GM10248 (cell line): ENCODE data around the gene ECI2.

ENCODE experiments used
- CTCF ChIA-PET: fragments of 300-600 bp; sonication (Branson Sonifier 250); formaldehyde crosslinking; extraction: SDS; loops from one replicate; lab custom pipeline; 2021; ENCODE audit warnings: antibody characterized with exemption; lab: Yijun Ruan, JAX
- POLR2A ChIA-PET: fragments of 350-650 bp; sonication (Branson Sonifier 250); formaldehyde crosslinking; extraction: SDS; loops from one replicate; lab custom pipeline; 2020; ENCODE audit warnings: antibody characterized with exemption; lab: Yijun Ruan, JAX
- DNase-seq: peaks from one replicate; pipeline ENCODE4 v3.0.0; 2012; ENCODE audit errors: extremely low spot score
- TF ChIP-seq, protein P1 (sequence below): IDR thresholded peaks from 2 replicates; pipeline ENCODE4 v1.5.1; 2012; ENCODE audit warnings: mild to moderate bottlenecking, low read depth; ENCODE audit errors: extremely low read depth, missing control alignments, control extremely low read depth

ECI2 gene

DNA sequence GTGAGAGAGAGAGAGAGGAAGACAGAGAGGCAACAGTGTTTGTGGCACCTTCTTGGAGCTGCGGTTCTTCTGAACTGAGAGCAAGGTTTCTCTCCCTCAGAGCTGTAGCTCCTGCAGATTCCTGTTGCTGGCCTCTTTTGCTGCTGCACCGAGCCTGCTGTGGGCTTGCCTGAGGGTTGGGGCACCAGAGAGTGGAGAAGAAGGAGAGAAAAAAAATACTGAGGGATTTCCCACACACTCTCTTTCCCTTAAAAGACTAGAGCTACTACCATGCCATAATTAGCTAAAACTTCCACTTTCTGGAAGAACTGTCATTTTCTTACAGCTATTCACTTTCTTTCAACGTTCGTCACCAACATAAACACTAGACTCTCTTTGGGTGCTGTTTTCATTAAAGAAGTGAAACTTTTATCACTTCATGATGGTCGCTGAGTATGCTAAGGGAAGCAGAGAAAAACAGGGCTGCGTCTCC lies 18.2 kb upstream of the ECI2 start:
- ChIA-PET CTCF (interaction anchor here (1.5 to 2.4 kb wide), 4 partner anchors 12 to 411 kb away, joined by 4 to 10 read pairs (median 8); no protein-coding TSS in a partner anchor), POLR2A (no interaction called here)
- no peak for DNase-seq
- TF ChIP-seq, protein P1, sequence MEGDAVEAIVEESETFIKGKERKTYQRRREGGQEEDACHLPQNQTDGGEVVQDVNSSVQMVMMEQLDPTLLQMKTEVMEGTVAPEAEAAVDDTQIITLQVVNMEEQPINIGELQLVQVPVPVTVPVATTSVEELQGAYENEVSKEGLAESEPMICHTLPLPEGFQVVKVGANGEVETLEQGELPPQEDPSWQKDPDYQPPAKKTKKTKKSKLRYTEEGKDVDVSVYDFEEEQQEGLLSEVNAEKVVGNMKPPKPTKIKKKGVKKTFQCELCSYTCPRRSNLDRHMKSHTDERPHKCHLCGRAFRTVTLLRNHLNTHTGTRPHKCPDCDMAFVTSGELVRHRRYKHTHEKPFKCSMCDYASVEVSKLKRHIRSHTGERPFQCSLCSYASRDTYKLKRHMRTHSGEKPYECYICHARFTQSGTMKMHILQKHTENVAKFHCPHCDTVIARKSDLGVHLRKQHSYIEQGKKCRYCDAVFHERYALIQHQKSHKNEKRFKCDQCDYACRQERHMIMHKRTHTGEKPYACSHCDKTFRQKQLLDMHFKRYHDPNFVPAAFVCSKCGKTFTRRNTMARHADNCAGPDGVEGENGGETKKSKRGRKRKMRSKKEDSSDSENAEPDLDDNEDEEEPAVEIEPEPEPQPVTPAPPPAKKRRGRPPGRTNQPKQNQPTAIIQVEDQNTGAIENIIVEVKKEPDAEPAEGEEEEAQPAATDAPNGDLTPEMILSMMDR = no peak

DNA sequence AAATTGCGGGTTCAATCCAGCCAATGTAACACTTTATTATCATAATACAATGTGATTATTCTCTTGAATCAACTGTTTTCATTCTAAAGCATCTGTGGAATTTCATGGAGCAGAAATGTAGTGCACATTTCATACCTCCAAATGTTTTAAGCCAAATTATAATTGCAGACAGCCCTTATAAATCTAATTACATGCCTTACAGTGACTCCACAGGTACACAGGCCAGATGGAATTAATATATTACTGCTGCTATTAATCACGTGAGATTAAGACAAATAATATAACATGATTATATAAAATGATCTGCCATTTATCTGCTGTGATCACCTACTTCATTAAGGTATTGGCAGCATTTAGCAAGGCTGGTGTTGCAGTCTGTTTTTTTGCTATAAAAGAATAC lies 9.7 kb upstream of the ECI2 start:
- TF ChIP-seq, protein P1 = no peak
- DNase-seq = no peak
- ChIA-PET CTCF (no interaction called here), POLR2A (no interaction called here)

DNA sequence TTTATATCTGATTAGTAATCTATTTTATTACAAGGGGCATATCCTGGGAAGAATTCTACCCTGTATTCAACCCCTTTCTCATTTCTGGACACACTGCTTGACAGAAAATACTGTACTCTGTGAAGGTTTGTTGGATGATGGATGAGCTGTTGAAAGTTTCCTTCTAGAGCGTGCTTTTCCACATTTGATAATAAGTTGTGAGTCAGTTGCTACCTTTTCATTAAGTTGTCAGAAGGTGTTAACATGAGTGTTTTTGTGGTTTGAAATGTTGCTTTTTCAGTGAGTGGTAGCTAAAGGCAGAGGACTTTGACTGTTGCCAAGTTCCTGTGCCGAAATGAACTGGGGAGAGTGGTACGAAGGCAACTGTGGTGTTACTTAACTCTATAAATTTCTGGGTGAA lies 3.9 kb upstream of the ECI2 start:
- no peak for DNase-seq
- ChIA-PET CTCF (interaction anchor here (0.9 kb wide), 1 partner anchor 16 kb away, joined by 3 read pairs; no protein-coding TSS in a partner anchor), POLR2A (no interaction called here)
- TF ChIP-seq, protein P1 = no peak

DNA sequence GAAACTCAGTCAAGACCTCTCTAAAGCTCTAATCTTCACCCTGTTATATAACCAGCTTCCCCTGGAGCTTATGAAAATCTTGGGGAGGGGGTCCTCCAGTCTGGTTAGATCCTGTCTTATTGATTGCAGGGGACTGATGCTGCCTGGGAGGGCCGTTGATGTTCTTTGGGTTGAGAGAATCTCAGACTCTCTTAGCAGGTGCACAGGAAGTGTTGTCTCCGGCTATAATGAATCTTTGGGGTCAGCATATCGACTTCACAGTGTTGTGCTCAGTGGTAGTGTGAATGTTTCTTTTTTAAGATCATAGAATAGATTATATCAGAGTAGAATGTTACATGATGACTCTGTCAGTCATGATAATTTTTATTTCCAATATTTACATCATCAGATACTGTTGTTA lies 2.8 kb upstream of the ECI2 start:
- POLR2A ChIA-PET = no interaction called here
- TF ChIP-seq, protein P1 = no peak
- no peak for DNase-seq
- CTCF ChIA-PET = interaction anchor here (0.9 to 1.5 kb wide), 4 partner anchors 15 to 45 kb away, joined by 3 to 9 read pairs (median 4); no protein-coding TSS in a partner anchor

DNA sequence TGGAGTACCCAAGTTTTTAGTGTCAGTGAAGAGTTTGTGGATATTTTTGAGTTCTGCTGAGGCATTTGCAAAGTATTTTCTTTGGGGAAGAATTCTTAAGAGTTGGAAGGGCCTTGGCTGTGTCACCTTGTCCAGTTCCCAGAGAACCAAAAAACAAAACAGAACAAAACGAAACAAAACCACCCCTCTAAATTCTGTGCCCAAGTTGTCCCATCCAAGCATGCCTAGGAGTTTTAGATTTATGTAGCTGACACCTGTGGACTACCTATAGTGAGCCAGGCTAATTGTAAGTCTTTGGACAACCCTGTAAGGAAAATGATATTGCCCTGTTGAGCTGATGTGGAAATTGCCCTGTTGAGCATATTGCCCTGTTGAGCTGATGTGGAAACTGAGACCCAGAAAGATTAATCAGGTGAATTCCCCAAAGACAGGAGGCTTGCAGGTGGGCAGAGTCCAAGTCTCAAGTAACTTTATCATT lies 1.0 kb upstream of the ECI2 start:
- CTCF ChIA-PET = interaction anchor here (1.2 to 2.7 kb wide), 4 partner anchors 19 to 1068 kb away, joined by 3 to 20 read pairs (median 4); partner anchors contain the start of genes FAM50B and RIPK1
- TF ChIP-seq, protein P1 = no peak
- POLR2A ChIA-PET = interaction anchor here (1.2 to 2.0 kb wide), 2 partner anchors 115 to 118 kb away, joined by 4 to 9 read pairs; a partner anchor contains a TSS
- no peak for DNase-seq

DNA sequence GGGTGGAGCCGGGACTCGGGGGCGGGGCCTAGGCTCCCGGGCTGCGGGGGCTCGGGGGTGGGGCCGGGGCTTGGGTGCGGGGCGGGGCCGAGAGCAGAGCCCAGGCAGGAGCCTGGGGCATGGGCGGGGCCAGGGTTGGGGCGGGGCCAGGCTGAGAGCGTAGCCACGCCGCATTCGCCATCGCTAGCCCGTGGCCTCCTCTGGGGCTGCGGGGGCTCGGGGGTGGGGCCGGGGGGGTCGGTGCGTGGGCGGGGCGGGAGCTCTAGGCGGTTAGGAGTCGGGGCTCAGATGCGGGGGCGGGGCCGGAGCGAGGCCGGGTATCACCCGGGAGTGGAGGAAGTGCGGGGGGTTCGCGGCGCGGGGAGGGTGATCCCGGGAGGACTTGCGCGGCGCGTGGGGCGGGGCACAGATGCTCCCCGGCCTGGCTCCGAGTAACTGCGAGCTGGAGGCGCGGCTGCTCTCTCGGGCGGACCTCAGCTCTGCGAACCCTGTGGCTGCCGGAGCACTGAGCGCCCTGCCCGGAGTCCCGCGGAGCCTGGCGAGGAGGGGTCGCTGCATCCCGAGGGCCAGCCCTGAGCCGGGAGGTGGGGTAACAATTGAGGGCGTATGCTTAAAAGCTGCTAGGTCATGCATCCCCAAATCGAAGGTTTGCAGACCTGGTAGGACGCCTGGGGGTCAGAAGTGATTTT lies 434 bp upstream of the ECI2 start:
- ChIA-PET POLR2A (interaction anchor here (0.6 to 2.0 kb wide), 5 partner anchors 103 to 162 kb away, joined by 3 to 9 read pairs (median 4); a partner anchor contains a TSS), CTCF (interaction anchor here (1.2 to 2.7 kb wide), 4 partner anchors 20 to 1068 kb away, joined by 3 to 20 read pairs (median 4); partner anchors contain the start of genes FAM50B and RIPK1)
- TF ChIP-seq, protein P1 = no peak
- peak; percentile 99 for DNase-seq
